Panc1 (cell line): ENCODE measurements around the gene SDC3. TPM values are rescaled to one million over a fixed set of nuclear protein-coding genes. Genes with fewer than 3 reads are reported as not detected.

Experiments used
- ATAC-seq: fragments of 200-7000 bp; cut with Tn5 transposase; 2 replicates; pipeline ENCODE4 v1.9.1; 2020; ENCODE audit warnings: mild to moderate bottlenecking, moderate library complexity
- Bru-seq: library from RNA; stranded (reverse); fragments of 400-500 nt; gene quantifications from one replicate; lab custom pipeline; 2021; lab: Mats Ljungman, UMichigan
- BruChase-seq, 2 experiments: library from RNA; stranded (reverse); fragments of 400-500 nt; gene quantifications; one replicate each; lab custom pipeline; 2021; lab: Mats Ljungman, UMichigan
- BruUV-seq: library from RNA; stranded (reverse); fragments of 400-500 nt; replicated peaks from 2 replicates; lab custom pipeline; 2021; lab: Mats Ljungman, UMichigan
- CTCF ChIA-PET: fragments of 300-600 bp; sonication (Branson Sonifier 250); formaldehyde crosslinking; loops from one replicate; lab custom pipeline; 2022; ENCODE audit warnings: antibody characterized with exemption; lab: Charles Lee
- POLR2A ChIA-PET: fragments of 300-600 bp; sonication (Branson Sonifier 250); formaldehyde crosslinking; loops from one replicate; lab custom pipeline; 2022; ENCODE audit warnings: antibody characterized with exemption; lab: Charles Lee
- DNase-seq: peaks from one replicate; pipeline ENCODE4 v3.0.0-alpha.2; 2010; ENCODE audit warnings: low read depth, low spot score
- H3K27ac ChIP-seq: 2 replicates; pipeline ENCODE4 v1.5.1; 2011; ENCODE audit warnings: mild to moderate bottlenecking, low read length, inconsistent platforms
- H3K27me3 ChIP-seq: fragments of 200-500 bp; sonication (Bioruptor generic); 2 replicates; pipeline ENCODE4 v1.6.0; 2014; ENCODE audit warnings: low read length, inconsistent platforms; ENCODE audit not compliant: control insufficient read depth, insufficient read depth
- H3K36me3 ChIP-seq: fragments of 200-500 bp; sonication (Bioruptor generic); 2 replicates; pipeline ENCODE4 v1.5.1; 2014; ENCODE audit warnings: inconsistent platforms, mild to moderate bottlenecking, low read length, moderate library complexity; ENCODE audit not compliant: control insufficient read depth, insufficient read depth
- H3K4me1 ChIP-seq: 2 replicates; pipeline ENCODE4 v1.5.1; 2011; ENCODE audit warnings: inconsistent platforms, mild to moderate bottlenecking, low read length, moderate library complexity; ENCODE audit not compliant: control insufficient read depth, insufficient read depth
- H3K4me3 ChIP-seq, 2 experiments: 2 replicates each; pipeline ENCODE4 v1.5.1; 2011 to 2012; ENCODE audit warnings: low read depth in 2 of 2, low read length in 2 of 2, mild to moderate bottlenecking in 2 of 2, inconsistent platforms in 1 of 2, moderate library complexity in 1 of 2
- H3K9me3 ChIP-seq: fragments of 200-500 bp; sonication (Bioruptor generic); 2 replicates; pipeline ENCODE4 v1.5.1; 2014; ENCODE audit warnings: low read depth, mild to moderate bottlenecking, inconsistent platforms, low read length, moderate library complexity; ENCODE audit not compliant: control insufficient read depth, insufficient read depth
- CTCF ChIP-seq: fragments of 450-650 bp; IDR thresholded peaks from 2 replicates; pipeline ENCODE4 v1.5.1; 2017; ENCODE audit warnings: mild to moderate bottlenecking
- POLR2AphosphoS5 ChIP-seq: IDR thresholded peaks from 2 replicates; pipeline ENCODE4 v1.6.1; 2012; ENCODE audit warnings: mild to moderate bottlenecking, low read depth, low read length, moderate library complexity
- REST ChIP-seq, 2 experiments: IDR thresholded peaks; 2 replicates each; pipeline ENCODE4 v1.6.1; 2011 to 2012; ENCODE audit warnings: low read depth in 2 of 2, control low read depth in 1 of 2, low read length in 1 of 2, mild to moderate bottlenecking in 1 of 2, moderate library complexity in 1 of 2; ENCODE audit not compliant: insufficient read depth in 1 of 2
- SIN3A ChIP-seq: IDR thresholded peaks from 2 replicates; pipeline ENCODE4 v1.6.1; 2012; ENCODE audit warnings: low read depth, mild to moderate bottlenecking, low read length, moderate library complexity, borderline replicate concordance; ENCODE audit not compliant: insufficient read depth
- TCF7L2 ChIP-seq: IDR thresholded peaks from 2 replicates; pipeline ENCODE4 v1.6.1; 2011; ENCODE audit warnings: mild to moderate bottlenecking, low read depth, low read length, inconsistent platforms
- in situ Hi-C: cut with HindIII; loops from 2 replicates; pipeline ENCODE4 v1.10.0; 2016; ENCODE audit warnings: low sequenced_read_pairs, low pct_unique_long_range_greater_than_20kb
- intact Hi-C: fragments of 100-400 bp; cut with micrococcal nuclease; formaldehyde crosslinking; loops from one replicate; pipeline ENCODE4 v1.10.0; 2022; ENCODE audit not compliant: unreplicated experiment
- long read RNA-seq: library from polyadenylated mRNA; unstranded; transcript quantifications from one replicate; pipeline ENCODE4 v2.0.0, GENCODE V29; 2021; ENCODE audit not compliant: unreplicated experiment
- polyA plus RNA-seq: library from polyadenylated mRNA; unstranded; fragments of >200 nt; gene quantifications from one replicate; pipeline ENCODE4 v1.2.1, GENCODE V29; 2012; ENCODE audit warnings: missing spikeins; ENCODE audit not compliant: insufficient read length
- total RNA-seq: library from RNA; stranded (reverse); gene quantifications from one replicate; pipeline ENCODE4 v1.2.1, GENCODE V29; 2021; ENCODE audit not compliant: unreplicated experiment

Gene SDC3
- total RNA-seq: 36.1 TPM
- polyA plus RNA-seq: 32.5 TPM
- Bru-seq, nascent RNA: percentile 55 among the genes with signal in this experiment
- percentile 67 among the genes with signal in this experiment for BruChase-seq, experiment 1, labeled RNA remaining after a 2-hour chase
- BruChase-seq, experiment 2, labeled RNA remaining after a 6-hour chase: percentile 71 among the genes with signal in this experiment
- long read RNA-seq, full-length matches to known transcripts: 3 of 73 reads
- long read RNA-seq, partial matches to known transcripts: 1 of 73 reads
- long read RNA-seq, other reads (novel, unspliced or antisense): 69 of 73 reads

- no peaks in the 10 kb centered on the region for H3K27me3 ChIP-seq
- ChIA-PET CTCF (interaction anchor here (4.2 kb wide), 1 partner anchor 107 kb away, joined by 71 read pairs; no protein-coding TSS in a partner anchor), POLR2A (no interaction called here)
- DNase-seq (no peak), ATAC-seq (peak; percentile 81)
- H3K4me3 ChIP-seq: peak within 1 kb of the TSS; percentile 49 to 59
- intact Hi-C loops (no loop called here), in situ Hi-C loops (loop anchor here (25.0 kb wide), 1 partner anchor 97 kb away; no protein-coding TSS in a partner anchor)
- no peaks in the 10 kb centered on the region for H3K9me3 ChIP-seq
- H3K27ac ChIP-seq: 0 out of 2 replicates have a peak within 1 kb of the TSS, but pooled peaks have one; percentile 34
- H3K36me3 ChIP-seq: no peaks in the 10 kb centered on the region
- BruUV-seq: no TSS peak
- H3K4me1 ChIP-seq: peaks cover 10% of the 10 kb centered on the region
- TF ChIP-seq POLR2AphosphoS5 (no peak), REST (IDR thresholded peaks at IDR 0.05; ENCODE audit: insufficient read depth in 1 of 2, low read depth in 2 of 2, low read length in 1 of 2) (no peak), SIN3A (no peak), TCF7L2 (no peak)
These were observed at the start of gene SDC3 for GRCh38 chr1:30908696-30909364. Gene SDC3 (minus strand): TSS chr1:30908758. CDS start chr1:30908586, 172 bp downstream.

DNA sequence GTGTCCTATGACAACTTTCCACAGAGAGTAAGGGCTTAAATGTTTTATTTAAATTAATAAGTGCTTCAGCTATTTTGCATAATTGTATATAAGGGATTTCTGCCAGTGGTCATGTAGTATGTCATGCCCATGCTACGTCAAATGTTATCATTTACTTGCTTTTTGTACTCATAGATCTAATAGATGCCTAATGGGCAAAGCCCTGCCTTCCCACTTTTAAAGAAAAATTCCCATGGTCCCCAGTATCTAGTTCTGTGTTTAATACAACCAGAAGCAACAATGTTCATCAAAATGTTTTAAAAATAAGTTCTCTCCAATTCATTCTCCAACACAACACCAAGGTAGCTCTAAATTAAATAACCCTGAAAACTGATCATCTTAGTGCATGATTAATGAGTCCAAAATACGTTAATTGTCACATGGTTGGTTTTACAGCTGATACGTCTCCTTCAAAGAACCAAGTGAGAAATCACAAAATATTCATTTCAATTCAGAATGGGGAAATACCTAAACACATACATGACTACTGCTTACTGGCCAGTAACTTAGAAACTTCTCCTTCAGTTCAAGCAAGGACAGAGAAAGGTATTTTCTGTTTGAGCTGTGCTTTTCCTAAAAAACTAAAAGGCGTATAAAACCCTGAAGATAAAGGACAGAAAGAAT, 49.1 kb upstream of the SDC3 start:
- H3K9me3 ChIP-seq: no peaks in the 10 kb centered on the region
- no peak overlapping the region for H3K27ac ChIP-seq
- H3K4me3 ChIP-seq: no peak overlapping the region
- CTCF ChIA-PET: interaction anchor here (0.7 kb wide), 1 partner anchor 330 kb away, joined by 6 read pairs; no protein-coding TSS in a partner anchor
- TF ChIP-seq SIN3A: no peak
- TF ChIP-seq TCF7L2: no peak
- TF ChIP-seq POLR2AphosphoS5: no peak
- no peak for TF ChIP-seq REST (IDR thresholded peaks at IDR 0.05; ENCODE audit: insufficient read depth in 1 of 2, low read depth in 2 of 2, low read length in 1 of 2)
- no peak for TF ChIP-seq CTCF
- BruUV-seq: no TSS peak
- H3K36me3 ChIP-seq: peaks cover 42% of the 10 kb centered on the region
- in situ Hi-C loops: no loop called here
- POLR2A ChIA-PET: no interaction called here
- intact Hi-C loops: no loop called here
- no peaks in the 10 kb centered on the region for H3K27me3 ChIP-seq
- H3K4me1 ChIP-seq: no peaks in the 10 kb centered on the region
- ATAC-seq (no peak), DNase-seq (no peak)
